Cardiac muscle cell (in vitro differentiated cells and primary cell): ENCODE measurements around the gene ELP2. TPM values are rescaled to one million over a fixed set of nuclear protein-coding genes. Genes with fewer than 3 reads are reported as not detected.
A peak's percentile ranks its signal among the peaks of the same experiment; 100 is the strongest.
"Not testable (repeated sequence)": the region's sequence is repeated elsewhere in the genome, so short reads cannot be mapped to it uniquely, and the experiment has no call there.

Experiments
- DNase-seq, 2 donors: peaks; one replicate each; pipeline versions ENCODE4 v3.0.0 to v3.0.0-alpha.2; 2010 to 2017; ENCODE audit warnings: low read depth in 1 of 2, low spot score in 1 of 2
- H3K27ac ChIP-seq: fragments of 200-600 bp; sonication (generic); 2 replicates; pipeline ENCODE4 v1.5.1; 2016
- H3K27me3 ChIP-seq: fragments of 200-600 bp; sonication (generic); 2 replicates; pipeline ENCODE4 v1.6.0; 2016; ENCODE audit warnings: control low read depth
- H3K36me3 ChIP-seq: fragments of 200-600 bp; sonication (generic); 2 replicates; pipeline ENCODE4 v1.5.1; 2016; ENCODE audit warnings: control low read depth
- H3K4me1 ChIP-seq: fragments of 200-600 bp; sonication (generic); 2 replicates; pipeline ENCODE4 v1.8.1; 2017; ENCODE audit warnings: low read depth, mild to moderate bottlenecking, mixed run types
- H3K4me3 ChIP-seq: fragments of 200-600 bp; sonication (generic); 2 replicates; pipeline ENCODE4 v1.5.1; 2016; ENCODE audit warnings: mild to moderate bottlenecking
- H3K9me3 ChIP-seq: fragments of 200-600 bp; sonication (generic); 2 replicates; pipeline ENCODE4 v1.5.1; 2017; ENCODE audit warnings: low read depth, mild to moderate bottlenecking, control low read depth
- CTCF ChIP-seq: IDR thresholded peaks from 2 replicates; pipeline ENCODE4 v1.5.1; 2012; ENCODE audit warnings: low read depth, mild to moderate bottlenecking, low read length
- polyA plus RNA-seq: library from polyadenylated mRNA; unstranded; fragments of >200 nt; fragmentation: Nextera tagmentation; extraction: Ambion mirVana; gene quantifications from 2 replicates; pipeline ENCODE4 v1.2.1, GENCODE V29; 2016
- total RNA-seq: library from RNA; depleted of rRNA; stranded (reverse); fragments of >200 nt; gene quantifications from 2 replicates; pipeline ENCODE4 v1.2.3, GENCODE V29; 2016

ELP2 gene
- total and polyA plus RNA-seq, 2 experiments from 2014 or later, result 39.2 to 46.9 TPM

GRCh38 chr18:36158266-36158867 lies 28.7 kb downstream of the ELP2 start:
- H3K27me3 ChIP-seq, result no peaks in the 10 kb centered on the region
- H3K4me1 ChIP-seq, result no peaks in the 10 kb centered on the region
- no peak overlapping the region for H3K27ac ChIP-seq
- no peak overlapping the region for H3K4me3 ChIP-seq
- H3K9me3 ChIP-seq, result no peaks in the 10 kb centered on the region
- DNase-seq, result peak in 1 of 2 donors; percentile 65
- TF ChIP-seq CTCF, result no peak
- H3K36me3 ChIP-seq, result peaks cover 66% of the 10 kb centered on the region

- no peak overlapping the region for H3K4me3 ChIP-seq
- TF ChIP-seq CTCF, result no peak
- H3K36me3 ChIP-seq, result peaks cover 57% of the 10 kb centered on the region
- no peaks in the 10 kb centered on the region for H3K4me1 ChIP-seq
- H3K27me3 ChIP-seq, result no peaks in the 10 kb centered on the region
- H3K9me3 ChIP-seq, result no peaks in the 10 kb centered on the region
- no peak overlapping the region for H3K27ac ChIP-seq
- no peak for DNase-seq
Measured at GRCh38 chr18:36160959-36161371, 31.3 kb downstream of the ELP2 start.

GRCh38 chr18:36162981-36163380 lies 33.3 kb downstream of the ELP2 start:
- Histone ChIP-seq H3K27me3 (no peaks in the 10 kb centered on the region), H3K9me3 (no peaks in the 10 kb centered on the region), H3K4me1 (peaks cover 3% of the 10 kb centered on the region), H3K27ac (no peak overlapping the region), H3K36me3 (peaks cover 48% of the 10 kb centered on the region), H3K4me3 (no peak overlapping the region)
- no peak for TF ChIP-seq CTCF
- no peak for DNase-seq

GRCh38 chr18:36167692-36168218 lies 38.1 kb downstream of the ELP2 start:
- Histone ChIP-seq H3K27ac (peak overlapping the region; percentile 60), H3K4me3 (no peak overlapping the region), H3K4me1 (peaks cover 3% of the 10 kb centered on the region), H3K9me3 (no peaks in the 10 kb centered on the region), H3K27me3 (no peaks in the 10 kb centered on the region), H3K36me3 (peaks cover 27% of the 10 kb centered on the region)
- no peak for TF ChIP-seq CTCF
- DNase-seq, result no peak

GRCh38 chr18:36168296-36168695 lies 38.6 kb downstream of the ELP2 start:
- H3K36me3 ChIP-seq, result peaks cover 33% of the 10 kb centered on the region
- DNase-seq, result not testable (repeated sequence)

GRCh38 chr18:36169938-36170337 lies 40.2 kb downstream of the ELP2 start:
- Histone ChIP-seq H3K27ac (no peak overlapping the region), H3K36me3 (peaks cover 37% of the 10 kb centered on the region), H3K9me3 (no peaks in the 10 kb centered on the region), H3K4me1 (peaks cover 3% of the 10 kb centered on the region), H3K27me3 (no peaks in the 10 kb centered on the region), H3K4me3 (no peak overlapping the region)
- no peak for DNase-seq
- TF ChIP-seq CTCF, result no peak

More at GRCh38 chr18:36168296-36168695, 38.6 kb downstream of the ELP2 start:
- not testable (repeated sequence) for H3K9me3 ChIP-seq, H3K4me1 ChIP-seq, H3K4me3 ChIP-seq, H3K27me3 ChIP-seq
- peak overlapping the region; percentile 60 for H3K27ac ChIP-seq
